ENCODE data around the gene KRTAP10-9.
"Not testable (repeated sequence)": the region's sequence is repeated elsewhere in the genome, so short reads cannot be mapped to it uniquely, and the experiment has no call there.

Gene KRTAP10-9

GRCh38 chr21:44640761-44641160 lies 13.9 kb downstream of the KRTAP10-9 start:
- TF ChIP-seq TAF1 (IDR thresholded peaks at IDR 0.05; ENCODE audit: borderline replicate concordance, insufficient read depth, low read length) (no peak), POLR2AphosphoS5 (IDR thresholded peaks at IDR 0.05; ENCODE audit: low read depth, low read length) (no peak), FOXP2 (optimal IDR thresholded peaks at IDR 0.05; ENCODE audit: borderline replicate concordance, extremely low read depth, extremely low read length, insufficient read depth) (no peak), SIN3A (IDR thresholded peaks at IDR 0.05; ENCODE audit: borderline replicate concordance, insufficient read depth, low read length) (no peak)
- TF ChIP-seq, protein P1, sequence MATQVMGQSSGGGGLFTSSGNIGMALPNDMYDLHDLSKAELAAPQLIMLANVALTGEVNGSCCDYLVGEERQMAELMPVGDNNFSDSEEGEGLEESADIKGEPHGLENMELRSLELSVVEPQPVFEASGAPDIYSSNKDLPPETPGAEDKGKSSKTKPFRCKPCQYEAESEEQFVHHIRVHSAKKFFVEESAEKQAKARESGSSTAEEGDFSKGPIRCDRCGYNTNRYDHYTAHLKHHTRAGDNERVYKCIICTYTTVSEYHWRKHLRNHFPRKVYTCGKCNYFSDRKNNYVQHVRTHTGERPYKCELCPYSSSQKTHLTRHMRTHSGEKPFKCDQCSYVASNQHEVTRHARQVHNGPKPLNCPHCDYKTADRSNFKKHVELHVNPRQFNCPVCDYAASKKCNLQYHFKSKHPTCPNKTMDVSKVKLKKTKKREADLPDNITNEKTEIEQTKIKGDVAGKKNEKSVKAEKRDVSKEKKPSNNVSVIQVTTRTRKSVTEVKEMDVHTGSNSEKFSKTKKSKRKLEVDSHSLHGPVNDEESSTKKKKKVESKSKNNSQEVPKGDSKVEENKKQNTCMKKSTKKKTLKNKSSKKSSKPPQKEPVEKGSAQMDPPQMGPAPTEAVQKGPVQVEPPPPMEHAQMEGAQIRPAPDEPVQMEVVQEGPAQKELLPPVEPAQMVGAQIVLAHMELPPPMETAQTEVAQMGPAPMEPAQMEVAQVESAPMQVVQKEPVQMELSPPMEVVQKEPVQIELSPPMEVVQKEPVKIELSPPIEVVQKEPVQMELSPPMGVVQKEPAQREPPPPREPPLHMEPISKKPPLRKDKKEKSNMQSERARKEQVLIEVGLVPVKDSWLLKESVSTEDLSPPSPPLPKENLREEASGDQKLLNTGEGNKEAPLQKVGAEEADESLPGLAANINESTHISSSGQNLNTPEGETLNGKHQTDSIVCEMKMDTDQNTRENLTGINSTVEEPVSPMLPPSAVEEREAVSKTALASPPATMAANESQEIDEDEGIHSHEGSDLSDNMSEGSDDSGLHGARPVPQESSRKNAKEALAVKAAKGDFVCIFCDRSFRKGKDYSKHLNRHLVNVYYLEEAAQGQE (IDR thresholded peaks at IDR 0.05; ENCODE audit: insufficient read depth in 1 of 2, low read depth in 2 of 2, low read length in 2 of 2) = no peak

DNA sequence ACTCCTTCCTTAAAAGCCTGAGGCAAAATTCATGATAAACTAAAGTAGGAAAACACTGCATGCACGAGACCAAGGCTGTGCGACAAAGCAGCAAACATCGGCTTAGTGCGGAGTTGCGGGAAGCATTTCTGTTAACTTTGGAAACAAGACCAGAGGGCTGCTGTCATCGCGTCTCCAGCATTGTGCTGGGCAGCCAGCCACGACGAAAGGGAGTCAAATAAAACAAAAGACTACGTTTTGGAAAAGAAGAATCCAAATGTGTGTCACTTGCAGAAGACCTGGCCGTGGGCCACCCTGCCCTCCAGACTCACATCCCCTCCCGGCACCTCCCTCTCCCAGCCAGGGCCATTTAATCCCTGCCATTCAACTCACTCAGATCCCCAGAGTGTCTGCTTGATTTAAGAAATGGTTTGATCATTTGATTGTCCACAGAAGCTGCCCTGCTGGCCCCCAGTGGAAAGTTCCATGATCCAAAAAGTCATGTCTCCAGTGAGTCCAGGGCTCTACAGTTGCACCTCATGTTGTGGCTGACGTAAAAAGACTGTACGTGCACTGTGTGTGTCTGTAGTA lies 16.9 kb downstream of the KRTAP10-9 start:
- TF ChIP-seq, protein P1 (IDR thresholded peaks at IDR 0.05; ENCODE audit: insufficient read depth in 1 of 2, low read depth in 2 of 2, low read length in 2 of 2) = no peak
- TF ChIP-seq SIN3A (IDR thresholded peaks at IDR 0.05; ENCODE audit: borderline replicate concordance, insufficient read depth, low read length) (no peak), POLR2AphosphoS5 (IDR thresholded peaks at IDR 0.05; ENCODE audit: low read depth, low read length) (no peak), FOXP2 (optimal IDR thresholded peaks at IDR 0.05; ENCODE audit: borderline replicate concordance, extremely low read depth, extremely low read length, insufficient read depth) (no peak), TAF1 (IDR thresholded peaks at IDR 0.05; ENCODE audit: borderline replicate concordance, insufficient read depth, low read length) (no peak)

GRCh38 chr21:44644878-44645277 lies 18.0 kb downstream of the KRTAP10-9 start:
- TF ChIP-seq POLR2AphosphoS5 (IDR thresholded peaks at IDR 0.05; ENCODE audit: low read depth, low read length) (no peak), TAF1 (IDR thresholded peaks at IDR 0.05; ENCODE audit: borderline replicate concordance, insufficient read depth, low read length) (no peak), FOXP2 (optimal IDR thresholded peaks at IDR 0.05; ENCODE audit: borderline replicate concordance, extremely low read depth, extremely low read length, insufficient read depth) (no peak), SIN3A (IDR thresholded peaks at IDR 0.05; ENCODE audit: borderline replicate concordance, insufficient read depth, low read length) (no peak)
- TF ChIP-seq, protein P1 (IDR thresholded peaks at IDR 0.05; ENCODE audit: insufficient read depth in 1 of 2, low read depth in 2 of 2, low read length in 2 of 2) = no peak

GRCh38 chr21:44646366-44647221 lies 19.7 kb downstream of the KRTAP10-9 start, which contains the start of gene KRTAP10-11:
Gene KRTAP10-11 (plus strand): TSS chr21:44646414. CDS start chr21:44646459, 45 bp downstream.
- TF ChIP-seq, protein P1 (IDR thresholded peaks at IDR 0.05; ENCODE audit: insufficient read depth in 1 of 2, low read depth in 2 of 2, low read length in 2 of 2) = not testable (repeated sequence)
- not testable (repeated sequence) for TF ChIP-seq TAF1 (IDR thresholded peaks at IDR 0.05; ENCODE audit: borderline replicate concordance, insufficient read depth, low read length); POLR2AphosphoS5 (IDR thresholded peaks at IDR 0.05; ENCODE audit: low read depth, low read length)
